SU-DHL-6 (cell line): ENCODE data around the gene NR1D2.

Experiments
- H2AFZ ChIP-seq: fragments of 200-600 bp; sonication (generic); 2 replicates; pipeline ENCODE4 v1.6.1; 2014; ENCODE audit warnings: low read depth, mild to moderate bottlenecking, moderate library complexity, mixed read lengths, antibody characterized with exemption, low read length; ENCODE audit not compliant: severe bottlenecking
- H3F3A ChIP-seq: fragments of 200-600 bp; shearing (Covaris generic); 2 replicates; pipeline ENCODE4 v1.6.0; 2016; ENCODE audit warnings: antibody characterized with exemption, mild to moderate bottlenecking; ENCODE audit not compliant: insufficient read depth
- H3K27ac ChIP-seq: fragments of 200-600 bp; sonication (generic); 2 replicates; pipeline ENCODE4 v1.5.1; 2016; ENCODE audit warnings: low read depth, mild to moderate bottlenecking, low read length, moderate library complexity, mixed read lengths
- H3K27me3 ChIP-seq: fragments of 200-600 bp; sonication (generic), shearing (Covaris generic); 2 replicates; pipeline ENCODE4 v1.6.0; 2014; ENCODE audit warnings: mild to moderate bottlenecking, low read length
- H3K36me3 ChIP-seq: fragments of 200-600 bp; sonication (generic); 2 replicates; pipeline ENCODE4 v1.6.1; 2014; ENCODE audit warnings: mild to moderate bottlenecking, low read length, mixed read lengths
- H3K4me2 ChIP-seq: fragments of 300-600, 200-600 bp; shearing (Covaris generic), sonication (generic); 2 replicates; pipeline ENCODE4 v1.6.0; 2014; ENCODE audit warnings: low read length, low read depth, mild to moderate bottlenecking; ENCODE audit not compliant: poor library complexity, severe bottlenecking
- H3K4me3 ChIP-seq: fragments of 200-600 bp; sonication (generic); 2 replicates; pipeline ENCODE4 v1.5.1; 2014; ENCODE audit warnings: antibody characterized with exemption, low read length, mild to moderate bottlenecking, mixed read lengths; ENCODE audit not compliant: insufficient read depth, poor library complexity, severe bottlenecking
- H3K79me2 ChIP-seq: fragments of 200-600 bp; sonication (generic); 2 replicates; pipeline ENCODE4 v1.6.1; 2014; ENCODE audit warnings: mild to moderate bottlenecking, low read length, moderate library complexity; ENCODE audit not compliant: insufficient read depth
- H3K9ac ChIP-seq: fragments of 200-600 bp; sonication (generic); 2 replicates; pipeline ENCODE4 v1.7.0; 2014; ENCODE audit warnings: mild to moderate bottlenecking, low read length
- H3K9me2 ChIP-seq: fragments of 200-600 bp; sonication (generic); replicated peaks from 2 replicates; pipeline ENCODE4 v1.6.1; 2014; ENCODE audit warnings: low read length; ENCODE audit not compliant: insufficient read depth
- H3K9me3 ChIP-seq: fragments of 200-600 bp; sonication (generic); 2 replicates; pipeline ENCODE4 v1.6.1; 2014; ENCODE audit warnings: low read length, mixed read lengths; ENCODE audit not compliant: insufficient read depth
- H4K20me1 ChIP-seq: fragments of 200-600 bp; sonication (generic); 2 replicates; pipeline ENCODE4 v1.6.1; 2014; ENCODE audit warnings: low read depth, mild to moderate bottlenecking, antibody characterized with exemption, low read length, moderate library complexity, mixed read lengths
- CTCF ChIP-seq: fragments of 200-600 bp; sonication (generic); IDR thresholded peaks from one replicate; pipeline ENCODE4 v1.5.1; 2017; ENCODE audit warnings: antibody characterized with exemption, mild to moderate bottlenecking, low read length, moderate library complexity; ENCODE audit not compliant: insufficient read depth, poor library complexity, severe bottlenecking
- EZH2phosphoT487 ChIP-seq: fragments of 200-600 bp; sonication (generic), shearing (Covaris generic); conservative IDR thresholded peaks from 2 replicates; pipeline ENCODE4 v1.6.1; 2018; ENCODE audit warnings: mild to moderate bottlenecking, antibody characterized with exemption, low read length, moderate library complexity, mixed read lengths

The NR1D2 gene

GRCh38 chr3:23920151-23920655 lies 24.9 kb upstream of the NR1D2 start:
- peak overlapping the region; percentile 46 for H3K27ac ChIP-seq
- peak overlapping the region; percentile 32 for H3K4me2 ChIP-seq
- H3F3A ChIP-seq = peaks cover 56% of the 10 kb centered on the region

GRCh38 chr3:23921052-23921511 lies 24.0 kb upstream of the NR1D2 start:
- Histone ChIP-seq H3K4me3 (no peak overlapping the region), H3K79me2 (peaks cover 22% of the 10 kb centered on the region), H3K9ac (no peak overlapping the region), H3F3A (peaks cover 56% of the 10 kb centered on the region), H3K9me2 (no peaks in the 10 kb centered on the region), H2AFZ (no peak overlapping the region), H3K27ac (peak overlapping the region; percentile 5; the same call in 1 of the 2 replicates), H4K20me1 (peaks cover 21% of the 10 kb centered on the region), H3K27me3 (no peaks in the 10 kb centered on the region), H3K9me3 (no peaks in the 10 kb centered on the region), H3K4me2 (no peak overlapping the region), H3K36me3 (peaks cover 26% of the 10 kb centered on the region)
- no peak for TF ChIP-seq EZH2phosphoT487

More at GRCh38 chr3:23920151-23920655, 24.9 kb upstream of the NR1D2 start:
- peaks cover 22% of the 10 kb centered on the region for H3K79me2 ChIP-seq
- no peak overlapping the region for H3K4me3 ChIP-seq
- H3K9ac ChIP-seq = no peak overlapping the region
- peaks cover 26% of the 10 kb centered on the region for H3K36me3 ChIP-seq
- TF ChIP-seq CTCF = no peak
- no peak for TF ChIP-seq EZH2phosphoT487
- no peaks in the 10 kb centered on the region for H3K27me3 ChIP-seq
- peaks cover 21% of the 10 kb centered on the region for H4K20me1 ChIP-seq
- H3K9me3 ChIP-seq = no peaks in the 10 kb centered on the region
- H2AFZ ChIP-seq = no peak overlapping the region
- no peaks in the 10 kb centered on the region for H3K9me2 ChIP-seq

GRCh38 chr3:23923786-23924185 lies 21.3 kb upstream of the NR1D2 start:
- Histone ChIP-seq H3K27ac (no peak overlapping the region), H3K9me2 (no peaks in the 10 kb centered on the region), H3F3A (peaks cover 42% of the 10 kb centered on the region), H3K36me3 (peaks cover 13% of the 10 kb centered on the region), H3K9ac (no peak overlapping the region), H3K9me3 (no peaks in the 10 kb centered on the region), H3K79me2 (peaks cover 3% of the 10 kb centered on the region; the same call in 1 of the 2 replicates), H4K20me1 (peaks cover 11% of the 10 kb centered on the region), H3K4me3 (no peak overlapping the region), H2AFZ (no peak overlapping the region), H3K27me3 (no peaks in the 10 kb centered on the region), H3K4me2 (no peak overlapping the region)
- TF ChIP-seq EZH2phosphoT487 (no peak), CTCF (no peak)

- Histone ChIP-seq H3K9me3 (no peaks in the 10 kb centered on the region), H3K4me2 (no peak overlapping the region), H3K36me3 (no peaks in the 10 kb centered on the region), H3K9ac (no peak overlapping the region), H3K9me2 (no peaks in the 10 kb centered on the region), H2AFZ (no peak overlapping the region), H3K79me2 (no peaks in the 10 kb centered on the region), H3K4me3 (no peak overlapping the region), H3K27me3 (no peaks in the 10 kb centered on the region), H4K20me1 (no peaks in the 10 kb centered on the region), H3K27ac (no peak overlapping the region), H3F3A (peaks cover 21% of the 10 kb centered on the region)
- TF ChIP-seq EZH2phosphoT487 (no peak), CTCF (no peak)
These were observed 18.8 kb upstream of the NR1D2 start for GRCh38 chr3:23926246-23926645.
